Measurements from ENCODE around the gene KRTAP9-1.

DNA sequence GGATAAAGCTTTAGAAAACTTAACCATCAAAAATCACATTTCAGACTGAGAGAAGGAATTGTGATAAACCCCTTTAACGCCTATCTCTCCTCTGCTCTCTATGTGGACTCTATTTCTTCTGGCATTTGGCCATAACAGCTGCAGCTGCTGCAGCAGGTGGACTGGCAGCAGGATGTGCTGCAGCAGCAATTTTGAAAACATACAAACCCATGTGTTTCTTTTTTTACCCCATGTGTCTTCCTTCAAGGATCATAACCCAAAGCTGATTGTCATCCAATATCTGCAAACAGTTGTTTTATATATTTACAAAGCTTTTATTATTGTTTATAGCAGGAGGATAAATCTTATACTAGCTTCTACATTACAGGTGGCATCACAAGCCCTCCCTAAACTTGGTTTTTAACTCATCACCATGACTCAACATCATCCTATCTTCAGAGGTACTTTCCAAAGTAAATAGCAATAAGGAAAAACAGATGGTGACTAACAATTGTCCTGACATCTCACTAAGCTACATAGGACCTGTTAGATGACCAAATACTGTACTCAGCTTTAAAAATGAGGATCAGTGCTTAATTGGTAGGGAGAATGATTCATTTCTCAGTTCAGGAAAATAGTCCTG lies 22.3 kb downstream of the KRTAP9-1 start:
- no peak for TF ChIP-seq POLR2A (IDR thresholded peaks at IDR 0.05)
- TF ChIP-seq, protein P1, sequence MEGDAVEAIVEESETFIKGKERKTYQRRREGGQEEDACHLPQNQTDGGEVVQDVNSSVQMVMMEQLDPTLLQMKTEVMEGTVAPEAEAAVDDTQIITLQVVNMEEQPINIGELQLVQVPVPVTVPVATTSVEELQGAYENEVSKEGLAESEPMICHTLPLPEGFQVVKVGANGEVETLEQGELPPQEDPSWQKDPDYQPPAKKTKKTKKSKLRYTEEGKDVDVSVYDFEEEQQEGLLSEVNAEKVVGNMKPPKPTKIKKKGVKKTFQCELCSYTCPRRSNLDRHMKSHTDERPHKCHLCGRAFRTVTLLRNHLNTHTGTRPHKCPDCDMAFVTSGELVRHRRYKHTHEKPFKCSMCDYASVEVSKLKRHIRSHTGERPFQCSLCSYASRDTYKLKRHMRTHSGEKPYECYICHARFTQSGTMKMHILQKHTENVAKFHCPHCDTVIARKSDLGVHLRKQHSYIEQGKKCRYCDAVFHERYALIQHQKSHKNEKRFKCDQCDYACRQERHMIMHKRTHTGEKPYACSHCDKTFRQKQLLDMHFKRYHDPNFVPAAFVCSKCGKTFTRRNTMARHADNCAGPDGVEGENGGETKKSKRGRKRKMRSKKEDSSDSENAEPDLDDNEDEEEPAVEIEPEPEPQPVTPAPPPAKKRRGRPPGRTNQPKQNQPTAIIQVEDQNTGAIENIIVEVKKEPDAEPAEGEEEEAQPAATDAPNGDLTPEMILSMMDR (IDR thresholded peaks at IDR 0.05), result no peak
